Urinary bladder (tissue), 2 donors: ENCODE results near the gene NPL. TPM values are rescaled to one million over a fixed set of nuclear protein-coding genes. Genes with fewer than 3 reads are reported as not detected.

Experiments
- polyA plus RNA-seq: library from polyadenylated mRNA; stranded (reverse); fragments of 200-250 nt; gene quantifications from one replicate; pipeline ENCODE4 v1.2.3, GENCODE V29; 2013
- total RNA-seq: library from RNA; depleted of rRNA; stranded (reverse); fragments of >200 nt; gene quantifications from one replicate; pipeline ENCODE4 v1.2.3, GENCODE V29; 2014
- donor health status: healthy.

The NPL gene
- total and polyA plus RNA-seq, 2 donors = 6.7 to 10.5 TPM

Other genes starting within 250 kb of the NPL start
- gene RNASEL, start 200.5 kb upstream of the NPL start, total RNA-seq = 17.2 TPM
- 10.7 TPM for gene RNASEL, start 200.5 kb upstream of the NPL start, polyA plus RNA-seq
- 7.9 TPM for gene RGS16, start 185.4 kb upstream of the NPL start, total RNA-seq
- 5.9 TPM for gene RGS16, start 185.4 kb upstream of the NPL start, polyA plus RNA-seq
- 0.05 TPM for gene RGS8, start 105.2 kb upstream of the NPL start, total RNA-seq
- gene RGS8, start 105.2 kb upstream of the NPL start, polyA plus RNA-seq = 0.03 TPM
- 188 TPM for gene DHX9, start 49.6 kb downstream of the NPL start, total RNA-seq
- 79.1 TPM for gene DHX9, start 49.6 kb downstream of the NPL start, polyA plus RNA-seq
- 0.85 TPM for gene SHCBP1L, start 163.4 kb downstream of the NPL start, total RNA-seq
- not detected for gene SHCBP1L, start 163.4 kb downstream of the NPL start, polyA plus RNA-seq
- gene LAMC1, start 233.6 kb downstream of the NPL start, total RNA-seq = 279 TPM
- 178 TPM for gene LAMC1, start 233.6 kb downstream of the NPL start, polyA plus RNA-seq